GM18873 (cell line): ENCODE data around the gene MFAP4.

ENCODE experiments used
- ATAC-seq: cut with Tn5 transposase; IDR thresholded peaks from one replicate; pipeline ENCODE4 v1.9.1; 2021; ENCODE audit warnings: mild to moderate bottlenecking, moderate library complexity, moderate number of reproducible peaks; ENCODE audit not compliant: unreplicated experiment, low FRiP score

MFAP4 gene

GRCh38 chr17:19338031-19338990, 48.7 kb downstream of the MFAP4 start:
- no peak for ATAC-seq

- ATAC-seq = no peak
Observed at GRCh38 chr17:19337712-19338023, 49.3 kb downstream of the MFAP4 start.

GRCh38 chr17:19336938-19337711, 49.9 kb downstream of the MFAP4 start:
- no peak for ATAC-seq

- ATAC-seq = no peak
Observed at GRCh38 chr17:19335951-19336631, 50.9 kb downstream of the MFAP4 start.

GRCh38 chr17:19334331-19334730, 52.7 kb downstream of the MFAP4 start:
- ATAC-seq = no peak

GRCh38 chr17:19333736-19334290, 53.2 kb downstream of the MFAP4 start:
- no peak for ATAC-seq
